Suprapubic skin (tissue), 4 donors: Measurements from ENCODE around the gene SLC9C1. TPM values are rescaled to one million over a fixed set of nuclear protein-coding genes. Genes with fewer than 3 reads are reported as not detected.

ENCODE experiments used
- DNase-seq, 2 donors: peaks; one replicate each; pipeline ENCODE4 v3.0.0-alpha.2; 2019; ENCODE audit warnings: low spot score in 2 of 2
- H3K27ac ChIP-seq: fragments of 200-600 bp; sonication (generic); one replicate; pipeline ENCODE4 v1.5.1; 2019
- H3K27me3 ChIP-seq: fragments of 200-600 bp; sonication (generic); one replicate; pipeline ENCODE4 v1.5.1; 2019
- H3K36me3 ChIP-seq: fragments of 200-600 bp; sonication (generic); one replicate; pipeline ENCODE4 v1.5.1; 2019
- H3K4me1 ChIP-seq: fragments of 200-600 bp; sonication (generic); one replicate; pipeline ENCODE4 v1.5.1; 2019
- H3K4me3 ChIP-seq: fragments of 200-600 bp; sonication (generic); one replicate; pipeline ENCODE4 v1.5.1; 2019; ENCODE audit warnings: mild to moderate bottlenecking
- H3K9me3 ChIP-seq: fragments of 200-600 bp; sonication (generic); one replicate; pipeline ENCODE4 v1.5.1; 2019
- EP300 ChIP-seq: sonication (generic); formaldehyde crosslinking; IDR thresholded peaks from one replicate; pipeline ENCODE4 v1.6.1; 2017; ENCODE audit warnings: antibody characterized with exemption
- POLR2A ChIP-seq, 2 donors: fragments of 450-650 bp; IDR thresholded peaks; one replicate each; pipeline ENCODE4 v1.6.1; 2017; ENCODE audit warnings: antibody characterized with exemption in 2 of 2, mild to moderate bottlenecking in 2 of 2, moderate library complexity in 2 of 2
- POLR2AphosphoS5 ChIP-seq, 3 donors: sonication (generic); formaldehyde crosslinking; IDR thresholded peaks; one replicate each; pipeline ENCODE4 v1.6.1; 2017; ENCODE audit warnings: antibody characterized with exemption in 3 of 3
- WGBS: methylation state at CpG from one replicate; pipeline ENCODE4 v1.1.5; 2018; 5-methylcytosine and 5-hydroxymethylcytosine counted together
- total RNA-seq, 4 donors: library from RNA; depleted of rRNA; stranded (reverse); fragments of >200 nt; gene quantifications; one replicate each; pipeline ENCODE4 v1.1.0, GENCODE V29; 2016
- TF ChIP-seq, protein P1 (sequence below), 2 donors: fragments of 200-600 bp in 1 of 2; fragments of 450-650 bp in 1 of 2; sonication (generic) in 1 of 2; IDR thresholded peaks; one replicate each; pipeline ENCODE4 v1.5.1; 2016 to 2019; ENCODE audit warnings: antibody characterized with exemption in 2 of 2, mild to moderate bottlenecking in 1 of 2, moderate library complexity in 1 of 2

SLC9C1 gene
- total RNA-seq, 4 donors from 2014 or later: not detected

DNA sequence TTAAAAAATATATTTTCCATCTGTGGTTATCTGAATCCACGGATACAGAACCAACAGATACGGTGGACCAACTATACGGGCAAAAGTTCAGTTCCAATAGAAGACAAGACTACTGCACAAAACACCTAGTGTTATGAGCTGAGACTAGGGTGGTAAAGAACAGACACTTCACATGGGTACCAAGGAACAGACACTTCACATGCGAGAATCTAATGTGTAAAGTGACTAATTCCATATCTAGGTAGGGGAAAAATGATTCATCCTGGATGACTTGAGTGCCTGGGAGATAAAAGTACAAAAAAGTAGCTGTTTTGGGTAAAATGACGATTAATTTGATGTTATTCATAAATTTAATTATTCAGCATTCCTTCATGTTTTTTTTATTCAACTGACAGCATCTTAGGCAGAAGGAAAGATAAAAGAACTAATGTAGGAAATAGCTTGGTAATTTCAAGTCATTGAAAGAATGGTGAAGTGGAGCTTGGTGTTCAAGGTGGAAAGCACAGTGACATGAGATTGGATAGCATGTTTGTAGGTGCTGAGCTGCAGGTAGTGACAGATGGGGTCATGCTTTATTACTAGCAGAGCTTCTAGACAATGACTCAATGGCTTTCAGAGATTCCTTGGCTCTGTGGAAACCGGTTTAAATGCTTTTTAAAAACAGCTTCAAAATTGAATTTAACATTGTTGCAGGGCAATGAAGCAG lies 44.2 kb upstream of the SLC9C1 start:
- Histone ChIP-seq H3K4me1 (peaks cover 5% of the 10 kb centered on the region), H3K27ac (no peak overlapping the region), H3K4me3 (no peak overlapping the region), H3K27me3 (peaks cover 6% of the 10 kb centered on the region), H3K36me3 (no peaks in the 10 kb centered on the region), H3K9me3 (no peaks in the 10 kb centered on the region)
- TF ChIP-seq, protein P1, sequence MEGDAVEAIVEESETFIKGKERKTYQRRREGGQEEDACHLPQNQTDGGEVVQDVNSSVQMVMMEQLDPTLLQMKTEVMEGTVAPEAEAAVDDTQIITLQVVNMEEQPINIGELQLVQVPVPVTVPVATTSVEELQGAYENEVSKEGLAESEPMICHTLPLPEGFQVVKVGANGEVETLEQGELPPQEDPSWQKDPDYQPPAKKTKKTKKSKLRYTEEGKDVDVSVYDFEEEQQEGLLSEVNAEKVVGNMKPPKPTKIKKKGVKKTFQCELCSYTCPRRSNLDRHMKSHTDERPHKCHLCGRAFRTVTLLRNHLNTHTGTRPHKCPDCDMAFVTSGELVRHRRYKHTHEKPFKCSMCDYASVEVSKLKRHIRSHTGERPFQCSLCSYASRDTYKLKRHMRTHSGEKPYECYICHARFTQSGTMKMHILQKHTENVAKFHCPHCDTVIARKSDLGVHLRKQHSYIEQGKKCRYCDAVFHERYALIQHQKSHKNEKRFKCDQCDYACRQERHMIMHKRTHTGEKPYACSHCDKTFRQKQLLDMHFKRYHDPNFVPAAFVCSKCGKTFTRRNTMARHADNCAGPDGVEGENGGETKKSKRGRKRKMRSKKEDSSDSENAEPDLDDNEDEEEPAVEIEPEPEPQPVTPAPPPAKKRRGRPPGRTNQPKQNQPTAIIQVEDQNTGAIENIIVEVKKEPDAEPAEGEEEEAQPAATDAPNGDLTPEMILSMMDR (IDR thresholded peaks at IDR 0.05): no peak
- TF ChIP-seq EP300: no peak
- TF ChIP-seq POLR2AphosphoS5 (IDR thresholded peaks at IDR 0.05): no peak
- TF ChIP-seq POLR2A (IDR thresholded peaks at IDR 0.05): no peak
- 79% methylated on average over 6 of the region's 6 CpGs for WGBS
- no peak for DNase-seq

DNA sequence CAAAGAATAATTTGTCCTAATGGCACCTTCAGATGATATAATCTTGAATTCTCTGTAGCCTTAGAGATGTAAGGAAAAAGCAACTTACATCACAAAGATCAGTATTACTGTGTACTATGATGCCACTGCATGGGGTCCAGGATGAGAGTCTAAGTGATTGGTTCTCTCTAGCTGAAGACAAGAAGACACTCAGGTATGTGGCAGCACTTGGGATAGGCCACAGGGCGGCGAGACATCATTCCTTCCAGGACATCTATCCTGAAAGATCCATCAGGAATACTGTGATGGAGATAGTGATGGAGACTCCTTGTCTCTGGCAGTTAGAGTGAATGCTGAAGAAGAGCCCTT lies 41.4 kb upstream of the SLC9C1 start:
- Histone ChIP-seq H3K36me3 (no peaks in the 10 kb centered on the region), H3K4me3 (no peak overlapping the region), H3K9me3 (no peaks in the 10 kb centered on the region), H3K27me3 (peaks cover 8% of the 10 kb centered on the region), H3K27ac (no peak overlapping the region), H3K4me1 (peaks cover 9% of the 10 kb centered on the region)
- 91% methylated on average over 2 of the region's 2 CpGs for WGBS
- DNase-seq: no peak
- TF ChIP-seq POLR2A (IDR thresholded peaks at IDR 0.05): no peak
- no peak for TF ChIP-seq EP300
- TF ChIP-seq POLR2AphosphoS5 (IDR thresholded peaks at IDR 0.05): no peak
- TF ChIP-seq, protein P1 (IDR thresholded peaks at IDR 0.05): no peak

DNA sequence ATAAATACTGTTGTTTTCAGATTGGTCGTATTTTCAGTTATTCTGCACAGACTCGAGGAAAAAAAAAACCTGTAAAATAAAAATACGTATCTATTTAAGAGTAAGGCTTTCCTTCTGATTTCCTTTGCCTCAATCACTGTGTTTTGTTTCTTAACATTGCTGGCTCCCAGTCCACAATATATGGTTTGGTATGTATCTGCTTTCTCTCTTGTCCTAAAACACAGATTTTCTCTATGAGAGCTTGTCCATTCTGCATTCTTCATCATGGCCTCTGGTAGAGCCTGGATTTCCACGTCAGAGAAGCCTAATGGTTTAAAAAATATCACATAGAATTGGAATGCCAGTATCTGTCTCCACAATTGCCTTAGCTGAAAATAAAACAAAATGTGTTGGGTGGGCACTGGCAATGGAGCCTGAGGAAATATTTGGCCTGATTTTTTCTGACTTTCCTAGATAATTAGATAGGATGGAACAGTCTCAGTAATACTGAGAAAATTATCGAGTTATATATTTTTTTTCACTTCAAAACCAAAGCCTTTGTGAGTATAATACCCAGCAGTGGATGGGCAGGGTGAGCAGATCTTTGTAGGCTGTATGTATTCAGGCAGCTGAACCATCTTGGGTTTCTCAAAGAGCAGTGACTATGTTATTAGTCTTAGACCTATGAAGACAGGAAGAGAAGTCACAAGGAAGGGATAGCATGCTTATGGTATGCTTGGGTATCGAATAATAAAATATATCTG lies 40.8 kb upstream of the SLC9C1 start:
- Histone ChIP-seq H3K27me3 (peaks cover 8% of the 10 kb centered on the region), H3K36me3 (no peaks in the 10 kb centered on the region), H3K4me1 (peaks cover 9% of the 10 kb centered on the region), H3K4me3 (peak overlapping the region; percentile 61), H3K9me3 (no peaks in the 10 kb centered on the region), H3K27ac (no peak overlapping the region)
- TF ChIP-seq, protein P1 (IDR thresholded peaks at IDR 0.05): no peak
- no peak for TF ChIP-seq POLR2A (IDR thresholded peaks at IDR 0.05)
- 59% methylated on average over 6 of the region's 6 CpGs for WGBS
- no peak for DNase-seq

DNA sequence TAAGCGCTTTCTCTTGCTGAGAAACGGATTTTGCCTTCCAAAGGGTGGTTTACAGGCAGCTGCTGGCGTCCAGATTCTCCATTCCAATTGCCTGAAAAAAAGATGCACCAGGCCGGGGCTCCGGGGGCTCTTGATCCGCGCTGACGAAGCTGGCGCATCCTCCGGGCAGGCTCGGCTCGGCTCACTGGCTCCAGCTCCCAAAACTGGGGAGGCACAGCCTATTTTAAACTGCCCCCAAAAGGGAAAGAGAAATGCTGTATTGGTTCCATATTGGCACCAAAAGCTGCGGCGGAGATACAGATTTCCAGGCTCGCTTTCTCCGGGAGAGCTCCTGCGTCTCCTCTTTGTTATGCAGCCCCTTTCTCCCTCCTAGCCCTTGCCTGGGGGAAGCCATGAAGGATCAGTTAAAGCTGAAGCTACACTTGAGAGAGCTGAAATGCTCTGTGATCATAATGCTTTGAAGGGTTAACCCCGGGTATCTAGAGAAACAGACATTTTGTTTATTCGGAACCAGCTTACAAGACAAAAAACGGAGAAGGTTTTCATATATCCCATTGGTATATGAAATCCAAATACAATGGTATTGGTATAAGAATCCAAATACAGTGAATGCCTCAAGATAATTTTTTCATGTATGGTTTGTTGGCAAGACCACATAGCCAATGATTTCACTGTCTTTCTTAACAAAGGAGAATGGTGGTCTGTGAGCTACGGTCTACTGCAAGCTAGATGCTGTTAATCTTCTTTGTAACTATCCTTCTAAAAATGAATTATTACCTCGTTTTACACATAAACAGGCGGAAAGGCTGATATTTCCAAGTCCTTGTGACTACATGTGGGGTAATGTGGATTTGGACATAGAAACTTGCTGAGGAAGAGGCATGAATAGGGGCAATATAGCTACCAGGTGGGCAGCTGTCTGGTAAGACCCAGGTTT lies 39.6 kb upstream of the SLC9C1 start:
- Histone ChIP-seq H3K9me3 (no peaks in the 10 kb centered on the region), H3K4me3 (peak overlapping the region; percentile 61), H3K27ac (peak overlapping the region; percentile 71), H3K27me3 (peaks cover 8% of the 10 kb centered on the region), H3K36me3 (no peaks in the 10 kb centered on the region), H3K4me1 (peaks cover 9% of the 10 kb centered on the region)
- TF ChIP-seq POLR2AphosphoS5 (IDR thresholded peaks at IDR 0.05) (no peak), EP300 (no peak), POLR2A (IDR thresholded peaks at IDR 0.05) (no peak)
- TF ChIP-seq, protein P1 (IDR thresholded peaks at IDR 0.05): no peak
- WGBS: 32% methylated on average over 6 of the region's 23 CpGs
- DNase-seq: no peak
